H9 (cell line): ENCODE measurements around the gene WNT8A. TPM values are rescaled to one million over a fixed set of nuclear protein-coding genes. Genes with fewer than 3 reads are reported as not detected.

ENCODE experiments used
- DNase-seq: peaks from one replicate; pipeline ENCODE4 v3.0.0-alpha.2; 2017
- H2AFZ ChIP-seq: one replicate; pipeline ENCODE4 v1.6.1; 2013; ENCODE audit warnings: mild to moderate bottlenecking, low read length, control low read depth, moderate library complexity
- H2AK5ac ChIP-seq: 2 replicates; pipeline ENCODE4 v1.6.1; 2013; ENCODE audit warnings: low read length, control low read depth, mixed read lengths; ENCODE audit not compliant: insufficient read length
- H2BK120ac ChIP-seq: one replicate; pipeline ENCODE4 v1.6.1; 2013; ENCODE audit warnings: low read depth, mild to moderate bottlenecking, low read length, control low read depth, inconsistent platforms; ENCODE audit not compliant: poor library complexity, severe bottlenecking
- H2BK12ac ChIP-seq: 2 replicates; pipeline ENCODE4 v1.6.1; 2013; ENCODE audit warnings: low read length, control low read depth, mixed read lengths, low read depth; ENCODE audit not compliant: insufficient read length
- H2BK15ac ChIP-seq: 2 replicates; pipeline ENCODE4 v1.6.1; 2013; ENCODE audit warnings: low read depth, low read length, control low read depth
- H2BK20ac ChIP-seq: one replicate; pipeline ENCODE4 v1.6.1; 2013; ENCODE audit warnings: low read depth, mild to moderate bottlenecking, low read length, control low read depth, inconsistent platforms; ENCODE audit not compliant: poor library complexity, severe bottlenecking
- H2BK5ac ChIP-seq: 2 replicates; pipeline ENCODE4 v1.6.1; 2013; ENCODE audit warnings: low read length, control low read depth, mixed read lengths; ENCODE audit not compliant: insufficient read length
- H3K14ac ChIP-seq: 2 replicates; pipeline ENCODE4 v1.6.1; 2013; ENCODE audit warnings: low read length, control low read depth; ENCODE audit not compliant: insufficient read depth
- H3K18ac ChIP-seq: 2 replicates; pipeline ENCODE4 v1.6.1; 2013; ENCODE audit warnings: low read depth, mild to moderate bottlenecking, mixed read lengths, low read length, control low read depth; ENCODE audit not compliant: insufficient read length
- H3K23ac ChIP-seq: 2 replicates; pipeline ENCODE4 v1.6.1; 2013; ENCODE audit warnings: low read length, control low read depth, mixed read lengths, low read depth; ENCODE audit not compliant: insufficient read length
- H3K23me2 ChIP-seq: 2 replicates; pipeline ENCODE4 v1.6.1; 2013; ENCODE audit warnings: low read depth, mild to moderate bottlenecking, mixed read lengths, low read length, control low read depth; ENCODE audit not compliant: insufficient read length, poor library complexity, severe bottlenecking
- H3K27ac ChIP-seq: 2 replicates; pipeline ENCODE4 v1.5.1; 2013; ENCODE audit warnings: low read length, control low read depth, mixed read lengths, low read depth; ENCODE audit not compliant: insufficient read length
- H3K27me3 ChIP-seq: 2 replicates; pipeline ENCODE4 v1.6.1; 2013; ENCODE audit warnings: low read length, control low read depth, inconsistent platforms; ENCODE audit not compliant: insufficient read depth
- H3K4ac ChIP-seq: 2 replicates; pipeline ENCODE4 v1.6.1; 2013; ENCODE audit warnings: low read depth, mild to moderate bottlenecking, control low read depth, inconsistent platforms, low read length, moderate library complexity
- H3K4me1 ChIP-seq: 2 replicates; pipeline ENCODE4 v1.6.1; 2013; ENCODE audit warnings: low read length, control low read depth, inconsistent platforms; ENCODE audit not compliant: insufficient read depth
- H3K4me2 ChIP-seq: 2 replicates; pipeline ENCODE4 v1.6.1; 2013; ENCODE audit warnings: low read length, control low read depth, mixed read lengths; ENCODE audit not compliant: insufficient read length, insufficient read depth
- H3K56ac ChIP-seq: 2 replicates; pipeline ENCODE4 v1.6.1; 2013; ENCODE audit warnings: low read depth, mild to moderate bottlenecking, mixed read lengths, low read length, control low read depth; ENCODE audit not compliant: insufficient read length
- H3K79me1 ChIP-seq: 2 replicates; pipeline ENCODE4 v1.6.1; 2013; ENCODE audit warnings: low read depth, mild to moderate bottlenecking, moderate library complexity, low read length, control low read depth, inconsistent platforms; ENCODE audit not compliant: insufficient read depth, poor library complexity, severe bottlenecking
- H3K79me2 ChIP-seq: 2 replicates; pipeline ENCODE4 v1.6.1; 2013; ENCODE audit warnings: low read length, control low read depth, inconsistent platforms; ENCODE audit not compliant: insufficient read depth
- H3K9ac ChIP-seq: 2 replicates; pipeline ENCODE4 v1.6.1; 2013; ENCODE audit warnings: low read length, control low read depth, mixed read lengths; ENCODE audit not compliant: insufficient read length; ENCODE audit errors: extremely low read depth
- H3K9me3 ChIP-seq: one replicate; pipeline ENCODE4 v1.6.1; 2013; ENCODE audit warnings: low read depth, low read length, inconsistent platforms; ENCODE audit not compliant: control insufficient read depth
- H3T11ph ChIP-seq: one replicate; pipeline ENCODE4 v1.6.1; 2013; ENCODE audit warnings: mild to moderate bottlenecking, low read length, control low read depth, inconsistent platforms
- H4K20me1 ChIP-seq: one replicate; pipeline ENCODE4 v1.6.1; 2013; ENCODE audit not compliant: control insufficient read depth, insufficient read length, insufficient read depth
- H4K5ac ChIP-seq: 2 replicates; pipeline ENCODE4 v1.6.1; 2013; ENCODE audit warnings: low read depth, mild to moderate bottlenecking, mixed read lengths, low read length, control low read depth; ENCODE audit not compliant: insufficient read length
- H4K8ac ChIP-seq: replicated peaks from 2 replicates; pipeline ENCODE4 v1.6.1; 2013; ENCODE audit warnings: low read length, control low read depth, mixed read lengths, low read depth; ENCODE audit not compliant: insufficient read length
- H4K91ac ChIP-seq: 2 replicates; pipeline ENCODE4 v1.6.1; 2013; ENCODE audit warnings: low read depth, mild to moderate bottlenecking, moderate library complexity, mixed read lengths, low read length, control low read depth; ENCODE audit not compliant: insufficient read length
- H3K27ac Mint-ChIP-seq, 3 experiments: 2 replicates in 2 of 3; 3 replicates in 1 of 3; pipeline ENCODE4 v1.8.0; 2020 to 2021; ENCODE audit warnings: mixed read lengths in 3 of 3, mild to moderate bottlenecking in 1 of 3, moderate library complexity in 1 of 3
- H3K27me3 Mint-ChIP-seq: 2 replicates; pipeline ENCODE4 v1.8.0; 2021; ENCODE audit warnings: low read depth, mild to moderate bottlenecking, moderate library complexity, mixed read lengths
- H3K36me3 Mint-ChIP-seq, 3 experiments: 2 replicates in 2 of 3; 3 replicates in 1 of 3; pipeline ENCODE4 v1.8.0; 2020 to 2021; ENCODE audit warnings: low read depth in 3 of 3, mixed read lengths in 3 of 3; ENCODE audit not compliant: insufficient read depth in 1 of 3
- H3K4me1 Mint-ChIP-seq, 2 experiments: 2 replicates each; pipeline ENCODE4 v1.8.0; 2020; ENCODE audit warnings: mixed read lengths in 2 of 2
- H3K4me3 Mint-ChIP-seq, 2 experiments: 2 replicates in 1 of 2; 3 replicates in 1 of 2; pipeline ENCODE4 v1.8.0; 2020 to 2021; ENCODE audit warnings: mild to moderate bottlenecking in 2 of 2, mixed read lengths in 2 of 2, moderate library complexity in 1 of 2
- H3K9me3 Mint-ChIP-seq, 2 experiments: 2 replicates in 1 of 2; 3 replicates in 1 of 2; pipeline ENCODE4 v1.8.0; 2020; ENCODE audit warnings: mild to moderate bottlenecking in 2 of 2, mixed read lengths in 2 of 2, moderate library complexity in 1 of 2
- CTCF ChIP-seq: fragments of 200-600 bp; sonication (generic); conservative IDR thresholded peaks from 3 replicates; pipeline ENCODE4 v1.8.0; 2021; ENCODE audit warnings: antibody characterized with exemption, mild to moderate bottlenecking
- WGBS: extraction: QIAGEN DNeasy Blood & Tissue Kit; methylation state at CpG from one replicate; pipeline ENCODE4 v1.1.7; 2013; ENCODE audit warnings: missing lambda C conversion rate, low lambda C conversion rate, mixed read lengths; ENCODE audit not compliant: insufficient read length; ENCODE audit errors: extremely low coverage; 5-methylcytosine and 5-hydroxymethylcytosine counted together
- total RNA-seq: library from RNA; stranded (reverse); gene quantifications from 2 replicates; pipeline ENCODE4 v1.2.1, GENCODE V29; 2021

WNT8A gene
- total RNA-seq, 1 experiment from 2014 or later = 0.33 TPM

DNA sequence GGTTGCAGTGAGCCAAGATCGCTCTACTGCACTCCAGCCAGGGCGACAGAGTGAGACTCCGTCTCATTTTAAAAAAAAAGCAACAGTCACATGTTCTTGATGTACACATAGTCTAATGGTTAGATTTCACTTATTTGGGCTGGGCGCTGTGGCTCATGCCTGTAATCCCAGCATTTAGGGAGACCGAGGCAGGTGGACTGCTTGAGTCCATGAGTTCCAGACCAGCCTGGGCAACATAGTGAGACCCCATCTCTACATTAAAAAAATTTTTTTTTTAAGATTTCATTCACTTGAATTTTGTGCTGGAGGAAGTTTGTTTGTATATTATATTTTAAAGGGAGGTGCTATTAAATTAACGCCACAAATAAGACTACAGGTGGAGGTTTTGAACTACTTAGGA lies 21.9 kb downstream of the WNT8A start:
- H3K4me3 Mint-ChIP-seq = no peak overlapping the region
- H3K4me1 ChIP-seq = peaks cover 8% of the 10 kb centered on the region; the same call in 1 of the 2 replicates
- H3K27me3 ChIP-seq = no peaks in the 10 kb centered on the region; the same call in 1 of the 2 replicates
- WGBS = no CpG with 5 or more reads among the region's 6 CpGs
- H2BK12ac ChIP-seq = no peak overlapping the region
- no peak for TF ChIP-seq CTCF
- H4K8ac ChIP-seq = no peak overlapping the region
- no peak overlapping the region for H3K56ac ChIP-seq
- H2AFZ ChIP-seq = no peak overlapping the region
- no peak overlapping the region for H2BK120ac ChIP-seq
- H2AK5ac ChIP-seq = no peak overlapping the region
- no peak overlapping the region for H3K18ac ChIP-seq
- H3K4me1 Mint-ChIP-seq = peaks cover 25 to 28% of the 10 kb centered on the region in 2 experiments
- no peak overlapping the region for H2BK5ac ChIP-seq
- no peak overlapping the region for H3K23ac ChIP-seq
- no peak overlapping the region for H3K4me2 ChIP-seq
- H2BK15ac ChIP-seq = no peak overlapping the region
- no peaks in the 10 kb centered on the region for H4K20me1 ChIP-seq
- H4K5ac ChIP-seq = no peak overlapping the region
- H3K79me1 ChIP-seq = no peaks in the 10 kb centered on the region
- H3K14ac ChIP-seq = no peak overlapping the region
- H3K79me2 ChIP-seq = no peaks in the 10 kb centered on the region
- H3K27me3 Mint-ChIP-seq = peaks cover 29% of the 10 kb centered on the region
- H3T11ph ChIP-seq = no peak overlapping the region
- no peak overlapping the region for H2BK20ac ChIP-seq
- no peaks in the 10 kb centered on the region for H3K23me2 ChIP-seq
- H4K91ac ChIP-seq = no peak overlapping the region
- no peak overlapping the region for H3K27ac Mint-ChIP-seq
- no peak overlapping the region for H3K4ac ChIP-seq
- no peak overlapping the region for H3K9ac ChIP-seq
- no peak for DNase-seq
- peaks cover 0 to 2% of the 10 kb centered on the region in 2 experiments; a peak in 2 of 5 replicates for H3K9me3 Mint-ChIP-seq
- no peaks in the 10 kb centered on the region for H3K9me3 ChIP-seq
- no peaks in the 10 kb centered on the region for H3K36me3 Mint-ChIP-seq
- no peak overlapping the region for H3K27ac ChIP-seq
